ENCODE results near the gene FAM227B.

GRCh38 chr15:49628379-49628778 lies 7.8 kb upstream of the FAM227B start:
- TF ChIP-seq POLR2AphosphoS5 (IDR thresholded peaks at IDR 0.05; ENCODE audit: borderline replicate concordance, low read depth, low read length) (no peak), EZH2 (IDR thresholded peaks at IDR 0.05) (no peak)

Data from SK-N-MC (cell line).